ENCODE measurements around the gene CTNNA3.

CTNNA3 gene

DNA sequence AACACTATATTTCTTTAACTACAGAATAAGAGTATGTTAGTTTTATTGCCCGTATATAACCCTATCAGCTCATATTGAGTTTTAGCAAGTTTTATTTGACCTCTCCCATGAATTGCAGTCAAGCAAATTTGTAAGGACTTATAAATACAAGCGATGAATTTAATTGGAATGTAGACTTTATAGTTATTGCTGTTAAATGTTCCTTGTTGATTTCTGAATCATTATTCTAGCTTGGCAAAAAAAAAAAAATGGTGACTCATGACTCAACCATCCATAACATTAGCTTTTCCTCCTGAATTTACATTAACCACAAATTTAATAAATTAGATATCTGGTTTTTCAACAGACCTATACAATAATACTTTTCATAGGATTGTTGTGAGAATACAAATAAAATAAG, 1104.1 kb downstream of the CTNNA3 start:
- no peak for DNase-seq

DNA sequence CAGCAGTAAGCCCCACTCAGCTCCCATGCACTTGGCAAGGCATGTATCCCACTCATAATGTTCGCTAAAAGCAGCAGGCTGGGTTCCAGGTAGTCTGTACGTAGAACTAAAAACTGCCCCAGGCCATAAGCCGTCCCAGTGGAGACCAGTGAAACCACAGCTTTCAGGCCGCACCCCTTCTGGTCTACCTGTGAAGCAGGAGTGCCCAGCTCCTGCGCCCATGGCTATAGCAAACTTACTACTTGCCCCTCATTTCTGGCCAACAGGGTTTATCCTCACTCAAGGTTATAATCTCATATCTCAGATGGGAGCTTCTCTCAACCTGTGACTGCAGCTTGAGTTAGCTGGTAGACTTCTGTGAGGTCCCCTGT, 1108.3 kb downstream of the CTNNA3 start:
- DNase-seq = no peak

DNA sequence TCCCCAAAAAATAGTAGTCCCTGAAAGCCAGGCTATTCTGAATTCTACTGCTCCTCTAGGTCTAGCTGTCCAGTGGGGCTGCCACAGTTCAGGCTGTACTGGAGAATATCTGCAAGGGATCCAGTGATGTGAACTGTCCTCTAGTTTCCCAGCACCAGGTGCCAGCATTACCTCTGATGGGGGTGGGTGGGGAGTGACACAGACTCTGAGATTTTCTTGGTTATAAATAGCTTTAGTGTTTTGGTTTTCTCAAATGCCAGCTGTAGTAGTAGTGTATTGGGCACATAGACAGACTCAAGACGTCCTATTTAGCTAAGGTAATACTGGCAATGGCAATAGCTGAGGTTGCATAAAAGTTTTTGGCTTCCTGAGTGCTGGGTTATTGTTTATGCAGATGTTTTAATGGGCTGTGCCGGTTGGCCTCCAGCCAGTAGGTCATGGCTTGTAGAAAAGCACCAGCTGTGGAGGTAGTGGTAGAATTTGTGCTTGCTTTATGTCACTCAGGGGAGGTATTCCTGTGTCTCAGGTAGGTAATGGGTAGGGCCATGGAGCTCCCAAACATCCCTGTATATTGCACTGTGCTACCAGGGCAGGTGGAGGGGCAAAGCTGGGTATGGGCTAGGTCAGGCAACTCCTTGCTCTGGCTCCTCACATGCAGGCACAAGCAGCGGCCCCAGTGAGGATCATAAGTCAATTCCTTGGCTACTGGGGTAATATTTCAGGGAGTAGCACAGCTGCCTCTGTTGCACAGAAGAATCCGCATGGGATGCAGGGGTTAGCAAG, 1108.9 kb downstream of the CTNNA3 start:
- DNase-seq = no peak

DNA sequence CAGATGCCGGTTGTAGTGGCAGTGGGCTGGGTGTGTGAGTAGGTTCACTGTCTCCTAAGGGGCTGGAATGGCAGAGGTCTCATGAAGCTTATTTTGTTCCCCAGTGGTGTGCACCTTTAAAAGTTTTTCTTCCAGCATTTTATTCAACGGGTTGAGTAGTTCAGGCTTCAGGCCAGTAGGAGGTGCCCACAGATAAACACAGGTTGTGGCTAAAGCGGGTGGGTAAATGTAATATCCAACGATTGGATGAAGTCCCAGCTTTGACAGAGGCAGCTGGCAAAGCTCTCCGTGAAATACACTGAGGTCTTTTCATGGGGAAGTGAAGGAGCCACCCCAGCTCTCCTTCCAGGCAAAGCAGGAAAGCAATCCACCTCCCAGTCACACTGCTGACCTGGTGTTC, 1109.9 kb downstream of the CTNNA3 start:
- DNase-seq = no peak

DNA sequence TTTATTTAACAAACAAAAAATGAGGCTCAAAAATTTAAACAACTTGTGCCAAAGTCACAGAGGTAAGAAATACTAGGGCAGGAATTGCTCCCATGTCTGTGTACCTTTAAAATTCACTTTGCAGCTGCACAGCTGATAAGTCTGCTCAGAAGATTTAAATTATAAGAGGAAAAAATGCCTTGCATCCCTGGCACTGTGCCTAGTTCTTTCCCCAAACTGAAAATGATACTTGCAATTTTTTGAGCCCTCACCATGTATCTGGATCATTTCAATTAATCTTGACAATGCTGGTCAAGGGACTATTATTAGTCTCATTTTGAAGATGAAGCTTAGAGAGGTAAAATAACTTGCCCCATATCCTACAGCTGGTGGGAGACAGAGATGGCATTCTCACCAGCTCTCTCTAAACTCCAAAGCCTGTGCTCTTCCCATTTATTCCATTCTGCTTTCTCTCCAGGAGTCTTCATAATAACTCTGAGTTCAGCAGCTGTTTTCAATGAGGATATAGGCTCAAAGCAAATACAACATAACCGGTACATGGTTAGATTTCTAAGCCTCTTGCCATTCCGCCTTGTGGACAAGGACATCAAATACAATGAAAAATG, 1120.6 kb downstream of the CTNNA3 start:
- DNase-seq = no peak

DNA sequence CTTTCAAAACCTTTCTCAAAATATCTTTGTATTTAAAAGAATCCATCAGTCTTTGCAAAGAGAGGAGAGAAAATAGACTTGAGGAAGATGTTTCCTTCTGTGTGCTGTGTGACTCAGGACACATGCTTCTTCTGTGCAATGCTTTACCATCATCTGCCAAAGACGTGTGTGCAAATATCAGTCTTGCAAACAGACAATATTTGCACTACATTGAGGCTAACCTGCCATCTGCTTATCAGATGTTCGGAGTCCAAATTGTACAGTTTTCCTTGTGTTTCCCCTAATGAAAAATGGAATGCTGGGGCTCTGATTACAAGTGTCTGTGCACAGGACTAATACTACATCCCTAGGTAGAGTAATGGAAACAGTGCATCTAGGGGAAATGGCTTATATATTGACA, 1123.3 kb downstream of the CTNNA3 start:
- DNase-seq = no peak

DNA sequence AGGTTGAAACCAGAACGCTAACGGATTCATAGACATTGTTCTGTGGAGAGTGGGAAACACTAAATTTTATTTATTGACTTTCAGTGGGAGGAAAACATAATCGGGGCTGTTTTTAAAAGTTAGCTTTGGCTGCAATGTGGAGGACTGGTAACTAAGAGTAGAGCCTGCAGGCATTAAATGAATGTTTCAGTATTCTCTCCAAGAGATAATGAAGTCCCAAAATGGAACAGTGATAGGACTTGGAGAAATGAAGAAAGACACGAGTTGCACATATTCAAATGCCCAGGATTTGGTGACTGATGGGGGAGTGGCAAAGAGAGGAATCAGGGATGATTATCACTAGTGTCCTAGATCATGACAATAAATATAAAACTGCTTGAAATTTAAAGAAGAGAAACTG, 1130.0 kb downstream of the CTNNA3 start:
- no peak for DNase-seq

DNA sequence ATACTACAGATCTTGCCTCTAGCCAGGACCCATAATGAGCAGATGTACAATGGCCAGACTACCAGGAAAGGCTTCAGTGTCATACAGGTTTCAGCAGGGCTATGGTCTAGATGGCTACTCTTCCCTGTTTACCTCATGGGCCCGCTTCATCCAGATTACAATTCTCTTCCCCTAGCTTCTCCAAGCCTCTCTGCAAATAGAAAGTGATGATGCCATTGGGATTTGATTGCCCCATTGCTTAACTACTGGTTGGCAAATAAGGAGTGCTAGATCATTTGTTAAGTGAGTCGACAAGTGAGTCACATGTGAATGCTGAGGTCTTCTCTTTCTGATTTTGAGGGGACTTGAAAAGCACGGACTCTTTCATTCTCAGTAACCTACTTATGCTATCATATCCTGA, 1131.7 kb downstream of the CTNNA3 start:
- no peak for DNase-seq

DNA sequence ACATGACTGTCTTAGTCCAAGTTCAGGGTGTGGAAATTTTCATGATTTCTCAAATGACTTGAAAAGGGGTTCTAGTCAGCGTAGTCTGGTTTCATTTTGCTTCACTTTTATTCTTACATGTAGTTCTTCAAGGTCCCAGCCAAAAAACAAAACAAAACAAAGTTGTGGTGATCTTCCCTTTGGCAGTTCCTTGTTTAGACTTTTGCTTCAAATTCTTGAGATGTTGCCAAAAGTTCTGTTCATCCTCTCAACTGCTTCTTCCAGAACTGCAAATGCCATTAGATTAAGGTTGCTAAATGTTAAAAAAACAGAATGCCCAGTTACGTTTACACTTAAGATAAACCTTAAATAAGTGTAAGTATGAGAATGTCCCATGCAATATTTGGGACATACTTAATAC, 1140.9 kb downstream of the CTNNA3 start:
- no peak for DNase-seq

DNA sequence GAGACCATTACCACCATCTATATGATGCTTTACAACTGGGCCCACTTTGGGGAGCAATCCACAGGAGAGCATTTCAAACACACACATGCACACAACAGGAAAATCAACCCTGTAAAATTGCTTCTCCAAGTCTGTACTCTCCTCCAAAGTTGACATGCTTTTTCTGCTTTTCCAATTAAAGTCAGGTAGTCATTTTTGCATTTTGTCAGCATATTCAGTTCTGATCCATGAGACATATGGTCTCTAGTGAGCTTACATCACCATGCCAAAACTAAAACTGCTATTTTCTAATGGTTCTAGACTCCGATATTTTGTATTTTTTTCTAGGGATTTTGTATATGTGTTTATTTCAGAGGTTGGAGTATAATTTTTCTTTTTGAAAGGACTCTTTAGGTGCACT, 1143.7 kb downstream of the CTNNA3 start:
- DNase-seq = no peak

DNA sequence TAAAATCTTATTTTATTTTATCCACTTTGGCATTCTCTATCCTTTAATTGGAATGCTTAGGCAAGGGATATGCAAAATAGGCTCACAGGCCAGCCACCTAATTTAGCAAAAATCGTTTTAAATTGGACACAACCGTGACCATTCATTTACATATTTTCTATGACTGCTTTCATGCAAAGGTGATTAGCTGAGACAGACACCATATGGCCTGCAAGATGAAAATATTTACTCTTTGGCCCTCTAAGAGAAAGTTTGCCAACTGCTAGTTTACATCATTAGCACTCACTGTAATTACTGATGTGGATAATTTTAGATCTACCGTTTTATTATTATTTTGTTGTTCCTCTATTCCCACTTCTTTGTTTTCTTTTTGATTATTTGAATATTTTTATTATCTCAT, 1145.6 kb downstream of the CTNNA3 start:
- no peak for DNase-seq

DNA sequence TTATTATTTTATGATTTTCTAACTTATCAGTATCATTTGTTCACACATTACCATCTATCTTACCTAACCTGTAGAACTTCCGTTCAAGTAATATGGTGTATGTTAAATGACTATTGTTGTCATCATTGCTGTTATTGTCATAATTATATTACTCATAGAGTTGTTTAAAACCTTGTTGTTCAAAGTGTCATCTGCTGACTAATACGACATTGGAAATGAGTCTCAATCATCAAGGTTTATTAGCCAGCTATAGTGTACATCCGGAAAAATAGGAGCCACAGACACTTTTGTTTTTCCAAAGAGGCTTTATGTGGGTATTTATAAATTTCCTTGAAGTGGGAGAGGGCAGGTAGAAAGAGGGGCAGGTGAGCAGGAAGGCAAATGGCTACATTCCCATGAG, 1157.1 kb downstream of the CTNNA3 start:
- no peak for DNase-seq

DNA sequence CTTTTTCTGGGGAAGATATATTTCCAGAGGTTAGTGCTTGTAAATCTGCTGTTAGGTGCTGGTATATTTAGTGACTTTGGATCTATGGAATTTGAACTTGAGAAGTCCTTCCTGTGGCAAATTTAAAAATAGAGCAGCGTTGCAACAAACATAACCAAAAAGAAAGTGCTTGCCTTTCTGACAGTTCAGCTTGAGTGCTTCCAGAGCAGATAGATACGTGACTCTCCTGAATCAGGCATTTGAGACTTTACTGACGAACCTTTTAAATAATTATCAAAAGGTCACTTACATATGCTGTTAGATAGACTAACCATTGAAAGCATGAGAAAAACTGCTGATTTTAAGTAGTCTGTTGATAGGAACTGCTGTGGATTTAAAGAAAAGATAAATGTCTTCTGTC, 1157.6 kb downstream of the CTNNA3 start:
- DNase-seq = no peak

DNA sequence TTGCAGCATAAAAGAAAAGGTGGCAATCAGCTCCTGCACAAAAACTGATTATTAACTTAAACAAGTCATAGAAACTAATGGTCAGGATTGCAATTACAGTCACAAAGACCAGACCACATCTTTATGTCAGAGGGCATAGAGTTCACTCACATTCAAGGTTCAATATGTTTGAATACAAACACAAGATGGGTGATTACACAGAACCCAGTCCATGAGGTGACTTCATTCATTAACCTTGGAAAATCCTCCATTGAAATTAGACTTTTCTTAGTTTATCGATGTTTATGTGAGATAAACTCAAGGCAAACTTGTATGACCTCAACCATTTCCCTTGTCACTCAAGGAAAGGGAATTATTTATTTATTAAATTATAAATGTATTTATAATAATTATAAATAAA, 1158.8 kb downstream of the CTNNA3 start:
- no peak for DNase-seq

DNA sequence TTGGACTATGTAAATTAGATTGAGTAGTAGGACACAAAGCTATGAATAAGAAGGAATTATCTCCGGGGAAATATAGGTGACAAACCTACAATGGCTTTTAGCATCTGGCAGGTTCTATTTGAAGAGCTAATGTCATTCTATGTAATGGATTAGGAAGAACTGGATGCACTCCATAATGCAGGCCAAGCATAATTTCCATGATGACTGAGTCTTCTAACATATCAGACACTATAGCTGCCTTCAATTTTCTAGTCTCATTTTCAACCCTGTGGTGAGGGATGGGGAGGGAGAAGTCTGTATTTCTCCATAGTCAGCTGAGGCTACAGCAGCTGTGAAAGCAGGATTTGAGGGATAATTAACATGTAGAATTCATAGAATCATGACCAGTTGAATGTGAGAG, 1160.6 kb downstream of the CTNNA3 start:
- DNase-seq = no peak

DNA sequence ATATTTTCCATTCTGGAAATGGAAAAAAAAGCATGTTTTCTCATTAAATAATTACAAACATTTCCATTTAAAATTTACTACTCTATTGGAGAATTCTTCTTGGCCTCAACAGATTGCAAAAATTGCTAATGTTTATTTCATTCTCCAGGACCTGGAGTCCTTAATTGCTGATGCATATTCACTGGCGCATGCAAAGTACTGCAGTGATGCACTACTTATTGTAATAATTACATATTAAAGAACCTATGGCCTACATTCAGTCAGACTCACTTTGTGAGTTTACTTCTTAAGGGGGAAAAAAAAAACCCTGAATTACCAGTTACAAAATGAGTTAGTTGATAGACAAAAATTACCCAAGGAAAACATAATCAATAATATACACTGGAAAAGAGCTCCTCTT, 1161.1 kb downstream of the CTNNA3 start:
- DNase-seq = no peak

DNA sequence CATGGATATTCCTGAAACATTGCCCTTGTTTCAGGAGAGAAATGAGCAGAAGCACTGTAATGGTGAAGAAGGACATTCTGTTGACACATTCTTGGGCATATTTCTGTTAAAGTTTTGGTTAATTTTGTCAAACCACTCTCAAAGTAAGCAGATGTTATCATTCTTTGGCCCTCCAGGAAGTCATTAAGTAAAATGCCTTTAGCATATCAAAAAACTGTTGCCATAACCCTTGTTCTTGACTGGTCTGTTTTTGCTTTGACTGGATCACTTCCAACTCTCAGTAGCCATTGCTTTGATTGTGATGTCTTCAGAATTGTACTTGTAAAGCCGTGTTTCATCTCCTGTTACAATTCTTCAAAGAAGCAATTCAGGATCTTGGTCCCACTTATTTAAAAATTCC, 1174.5 kb downstream of the CTNNA3 start:
- DNase-seq = no peak

DNA sequence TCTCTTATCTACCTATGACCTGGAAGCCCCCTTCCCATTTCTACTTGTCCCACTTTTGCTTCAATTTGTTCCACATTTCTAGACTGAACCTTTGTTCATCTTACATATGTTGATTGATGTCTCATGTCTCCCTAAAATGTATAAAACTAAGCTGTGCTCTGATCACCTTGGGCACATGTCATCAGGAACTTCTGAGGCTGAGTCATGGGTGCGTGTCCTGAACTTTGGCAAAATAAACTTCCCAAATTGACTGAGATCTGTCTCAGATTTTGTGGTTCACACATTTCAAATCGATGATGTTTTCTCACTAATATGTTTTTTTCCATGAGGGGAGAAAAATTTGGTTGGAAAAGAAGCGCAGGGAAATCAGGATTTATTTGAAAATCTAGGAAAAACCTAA, 1176.4 kb downstream of the CTNNA3 start:
- no peak for DNase-seq

DNA sequence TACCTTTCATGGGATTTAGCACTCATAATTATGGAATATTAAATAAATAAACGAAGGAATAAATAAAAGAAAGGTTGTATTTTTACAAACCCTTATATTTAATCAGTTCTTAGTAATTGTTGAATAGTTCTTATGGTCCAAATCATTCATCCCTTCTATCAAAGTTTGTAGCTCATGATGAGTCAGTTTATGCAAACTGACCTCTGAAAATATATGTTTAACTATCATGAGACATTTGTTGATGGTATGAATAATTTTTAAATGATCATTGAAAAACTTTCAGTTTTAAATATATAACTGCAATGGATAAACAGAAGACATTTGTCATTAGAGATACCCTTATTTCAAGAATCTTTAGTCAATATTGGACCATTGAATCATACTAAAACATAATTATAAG, 1181.3 kb downstream of the CTNNA3 start:
- no peak for DNase-seq

DNA sequence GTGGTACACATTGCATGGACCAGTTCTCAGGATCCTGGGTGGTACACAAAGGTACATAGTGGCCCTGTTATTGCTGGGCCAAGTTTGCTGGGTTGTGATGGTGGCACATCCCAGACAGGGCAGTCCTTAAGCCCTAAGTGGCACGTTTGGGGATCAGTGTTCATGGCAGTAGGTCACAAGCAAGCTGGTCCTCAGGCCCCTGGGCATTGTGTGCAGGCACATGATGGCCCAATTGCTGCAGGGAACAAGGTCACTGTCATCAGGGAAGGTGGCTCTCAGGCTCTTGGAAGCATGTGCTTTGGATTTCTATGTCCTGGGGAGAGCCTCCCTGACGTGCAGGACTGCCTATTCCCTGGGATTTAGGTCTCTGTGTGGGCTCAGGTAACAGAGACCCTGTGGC, 1182.5 kb downstream of the CTNNA3 start:
- DNase-seq = no peak

DNA sequence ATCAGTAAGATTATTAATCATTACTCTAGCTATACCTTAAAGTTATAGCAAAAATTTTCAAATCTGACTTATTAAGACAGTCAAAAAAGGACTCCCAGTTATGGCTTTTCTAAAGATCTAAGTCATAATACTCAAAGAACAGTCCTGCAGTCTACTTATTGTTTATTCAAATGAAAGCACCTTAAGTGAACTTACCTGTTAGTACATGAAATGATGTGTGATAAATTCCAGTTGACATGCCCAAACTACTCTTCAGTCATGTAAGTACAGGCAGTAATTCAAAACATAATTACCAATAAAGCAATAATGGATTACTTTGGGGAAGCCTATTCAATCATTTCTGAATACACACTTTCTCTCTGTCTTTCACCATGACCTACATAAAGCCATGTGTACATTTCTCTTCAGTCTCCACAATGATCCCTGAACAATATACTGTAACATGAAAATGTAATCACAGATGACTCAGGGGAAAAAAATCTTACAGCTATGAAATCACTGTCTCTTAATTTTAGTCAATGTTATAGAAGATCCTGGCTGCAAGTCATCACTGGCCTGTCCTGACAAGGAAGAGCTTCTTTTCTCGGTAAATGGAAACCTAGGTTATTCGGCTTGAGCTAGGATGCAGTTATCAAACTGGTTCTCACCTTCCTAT, 1190.9 kb downstream of the CTNNA3 start:
- no peak for DNase-seq

DNA sequence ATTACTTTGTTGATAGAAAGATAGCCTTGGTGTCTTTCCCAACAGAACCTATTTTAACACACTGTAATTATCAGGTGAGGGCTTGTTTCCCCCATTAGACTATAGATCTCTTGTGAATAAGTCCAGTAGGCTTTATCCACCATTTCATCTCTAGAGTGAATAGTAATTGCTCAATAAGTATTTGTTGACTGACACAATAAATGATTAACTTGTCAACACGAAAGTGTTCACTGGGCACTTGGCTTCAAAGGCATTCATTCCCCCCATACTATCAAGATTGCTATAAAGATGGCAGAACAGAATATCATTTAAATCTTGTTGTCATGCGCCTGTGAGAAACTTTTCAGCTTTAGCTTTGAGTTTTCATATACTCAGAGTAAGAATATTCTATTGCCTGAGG, 1194.6 kb downstream of the CTNNA3 start:
- DNase-seq = no peak

DNA sequence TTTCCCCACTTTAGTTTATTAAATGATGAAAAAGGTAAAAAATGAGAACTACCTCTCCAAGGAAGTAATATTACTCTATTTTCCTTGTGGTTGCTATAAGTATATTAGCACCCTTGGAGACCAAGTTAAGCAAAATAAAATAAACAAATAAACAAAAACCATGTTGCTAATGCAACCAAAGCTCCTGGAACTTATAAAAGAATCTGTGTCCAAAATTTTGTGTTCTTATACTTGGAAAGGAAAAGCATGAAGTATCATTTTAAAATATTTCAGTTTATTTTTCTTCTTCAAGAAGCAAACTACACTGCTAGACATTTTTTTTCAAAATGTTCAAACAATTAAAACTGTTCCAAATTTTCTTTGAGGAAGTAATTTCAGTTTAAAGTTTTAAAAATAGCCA, 1212.0 kb downstream of the CTNNA3 start:
- DNase-seq = no peak

DNA sequence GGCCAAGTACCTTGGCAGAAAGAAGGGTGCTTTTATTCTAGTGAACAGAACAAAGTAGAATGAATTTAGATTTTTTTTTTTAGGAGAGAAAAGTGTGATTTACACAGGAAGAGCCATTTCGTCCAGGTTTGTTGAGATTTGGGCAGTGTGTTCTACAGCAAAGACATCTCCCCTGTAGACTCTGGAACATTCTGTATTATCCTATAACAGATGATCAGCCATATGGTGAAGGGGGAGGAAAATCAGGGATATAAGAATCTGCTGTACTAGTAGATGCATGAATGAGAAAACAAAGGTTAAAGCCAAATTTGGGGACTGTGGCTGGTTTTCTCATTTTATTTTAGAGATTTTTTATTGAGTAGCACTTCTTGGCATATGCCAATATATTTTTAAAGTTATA, 1223.8 kb downstream of the CTNNA3 start:
- no peak for DNase-seq

DNA sequence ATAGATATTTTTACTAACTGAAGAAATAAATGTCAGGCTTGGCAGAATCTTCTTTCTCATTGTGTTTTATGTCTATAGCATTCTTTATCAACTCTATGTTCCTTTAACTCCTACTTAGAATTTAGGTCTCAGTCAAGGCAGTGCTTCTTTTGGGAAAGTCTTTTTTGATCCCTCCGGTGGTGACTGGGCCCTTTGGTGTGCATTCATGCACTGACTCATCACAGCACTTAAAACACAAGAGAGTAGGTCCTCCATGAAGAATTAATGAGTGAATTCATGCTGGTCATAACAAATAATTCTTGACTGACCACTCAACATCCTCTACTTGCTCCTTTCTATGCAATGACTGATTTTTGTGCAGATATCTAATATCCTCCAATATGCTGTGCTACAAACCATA, 1229.0 kb downstream of the CTNNA3 start:
- no peak for DNase-seq
